A673 (cell line): ENCODE data around the gene N4BP2.

ENCODE experiments used
- CTCF ChIP-seq: fragments of 300-800, 200-600 bp; sonication (generic); conservative IDR thresholded peaks from 2 replicates; pipeline ENCODE4 v1.5.1; 2017; ENCODE audit warnings: low read depth, mild to moderate bottlenecking, antibody characterized with exemption, low read length, moderate library complexity, mixed read lengths
- EZH2 ChIP-seq: fragments of 200-600 bp; sonication (generic); IDR thresholded peaks from 2 replicates; pipeline ENCODE4 v1.6.1; 2017; ENCODE audit warnings: borderline replicate concordance, low read depth, mild to moderate bottlenecking, mixed read lengths, antibody characterized with exemption, low read length; ENCODE audit not compliant: poor library complexity, severe bottlenecking

GRCh38 chr4:40059362-40059761 is 2.7 kb downstream of the N4BP2 start:
- TF ChIP-seq EZH2 (no peak), CTCF (no peak)
